Activated CD4-positive, alpha-beta T cell treated with anti-CD3 and anti-CD28 coated beads, Interleukin-2, amount 50 U/mL, for 4 hours (primary cell): ENCODE results near the gene ALPK1.
"Not testable (repeated sequence)": the region's sequence is repeated elsewhere in the genome, so short reads cannot be mapped to it uniquely, and the experiment has no call there.

Source experiments
- DNase-seq, 2 experiments: peaks; one replicate each; pipeline ENCODE4 v3.0.0-alpha.2; 2020

Gene ALPK1

DNA sequence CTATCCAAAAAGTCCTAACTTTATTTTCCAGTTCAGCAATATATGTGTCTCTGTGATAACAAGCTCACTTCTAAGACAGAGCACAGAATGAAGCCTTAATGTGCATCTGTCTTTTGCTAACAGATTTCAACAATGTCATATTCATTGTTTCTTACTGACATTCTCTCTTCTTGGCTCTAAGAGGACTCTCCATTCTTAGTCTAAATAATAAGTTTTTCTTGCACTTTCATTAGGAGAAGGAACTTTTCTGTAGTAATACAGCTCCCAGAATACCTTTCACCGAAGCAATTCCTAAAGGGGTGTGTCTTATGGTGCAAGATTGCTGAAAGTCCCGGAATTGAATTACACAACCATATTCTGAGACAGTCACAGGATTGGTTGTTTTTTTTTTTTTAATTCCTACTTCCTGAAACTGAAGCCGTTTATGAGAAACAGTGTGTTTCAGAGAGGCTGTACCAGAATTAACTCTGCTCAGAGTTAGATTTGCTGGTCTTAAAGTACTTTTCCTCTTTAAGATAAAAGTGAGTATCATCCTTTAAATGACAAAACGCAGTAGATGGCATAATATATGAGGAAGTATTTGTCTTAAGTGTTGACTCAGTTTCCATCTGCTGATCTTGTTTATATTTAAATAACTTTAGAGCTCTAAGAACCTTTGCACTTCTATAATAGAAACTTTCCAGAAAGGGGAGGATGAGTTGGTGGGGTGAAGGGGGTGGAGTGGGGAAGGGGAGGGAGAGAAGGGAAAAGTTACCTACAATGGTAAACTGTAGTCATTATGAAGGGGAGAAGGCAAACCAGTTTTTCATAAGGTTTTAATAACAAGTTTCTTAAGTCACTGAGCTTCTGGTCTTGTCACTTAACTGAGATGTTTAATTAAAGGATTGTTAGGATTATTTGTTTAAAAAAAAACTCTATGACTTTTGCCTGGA lies at the start of gene ALPK1:
ALPK1 (plus strand) TSS at position 421 of the 932 bp plus-strand sequence.
- no peak for DNase-seq

DNA sequence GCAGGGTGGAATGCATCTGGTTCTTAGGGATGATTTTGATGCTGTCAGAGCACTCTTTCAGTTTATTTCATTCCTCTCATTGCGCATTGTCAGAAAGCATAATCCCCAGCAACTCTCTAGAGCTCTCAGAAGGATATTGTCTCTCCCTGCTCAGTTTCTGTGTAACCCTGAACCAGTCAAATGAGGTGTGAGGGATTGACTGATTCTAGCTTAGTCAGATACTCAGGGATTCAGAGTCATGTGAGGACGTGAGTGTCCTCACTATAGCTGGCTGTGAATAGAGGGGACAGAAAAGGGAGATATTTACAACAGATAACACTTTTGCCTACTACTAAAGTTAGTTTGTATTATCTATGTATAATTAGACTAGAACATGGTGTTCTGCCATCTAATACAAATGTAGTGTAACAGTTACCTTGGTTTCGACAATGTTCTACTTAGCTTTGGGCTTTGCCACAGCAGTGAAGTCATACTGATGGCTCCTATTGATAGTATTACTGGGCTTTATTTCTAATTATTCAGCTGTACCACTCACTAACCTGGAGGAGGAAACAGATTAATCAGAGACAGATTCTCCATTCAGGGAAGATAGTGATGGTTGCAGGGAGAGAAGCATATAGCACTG lies 46.0 kb upstream of the ALPK1 start:
- no peak for DNase-seq

DNA sequence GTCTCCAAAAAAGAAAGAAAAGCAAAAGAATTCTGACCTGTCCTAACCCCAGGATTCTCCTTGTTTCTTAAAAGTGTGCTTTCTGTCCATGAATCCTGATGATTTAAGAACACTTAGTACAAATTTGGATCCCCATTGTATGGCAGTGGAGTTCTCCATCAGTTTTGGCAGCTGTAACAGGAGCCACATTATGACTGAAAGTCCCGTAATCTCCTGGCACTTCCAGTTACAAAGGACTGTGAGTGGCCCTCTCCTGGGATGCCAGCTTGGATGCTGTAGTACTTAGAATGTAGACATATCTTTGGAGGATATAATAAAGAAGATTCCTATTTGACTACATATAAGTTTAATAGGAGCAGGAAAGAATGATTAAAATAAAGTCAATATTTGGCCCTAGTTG lies 44.9 kb upstream of the ALPK1 start:
- DNase-seq, result no peak

DNA sequence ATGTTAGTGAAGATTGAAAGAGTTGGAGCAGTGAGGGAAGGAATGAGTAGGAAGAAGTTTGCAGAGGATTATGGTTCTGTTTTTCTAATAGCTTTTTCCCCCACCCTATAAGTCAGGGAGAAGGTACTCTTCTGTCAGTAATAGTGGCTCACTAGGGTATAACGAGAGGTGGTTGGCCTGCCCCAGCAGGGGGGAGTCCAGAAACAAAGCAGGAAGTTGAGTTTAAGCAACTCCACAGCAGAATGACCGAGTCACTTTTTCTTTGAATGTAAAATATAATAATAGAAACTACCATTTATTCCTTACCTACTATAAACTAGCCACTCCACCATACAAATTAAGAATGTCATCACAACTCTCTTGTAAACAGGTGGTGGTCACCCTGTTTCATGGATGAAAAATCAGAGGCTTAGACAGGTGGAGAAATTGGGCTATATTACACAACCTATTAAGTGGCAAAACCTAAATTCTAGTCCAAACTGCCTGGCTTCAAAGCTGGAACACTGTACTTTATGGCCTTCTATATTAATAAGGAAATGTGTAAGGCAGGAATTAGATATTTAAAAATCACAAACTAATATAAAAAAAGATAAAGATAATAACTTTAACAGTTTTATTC lies 43.7 kb upstream of the ALPK1 start:
- no peak for DNase-seq

DNA sequence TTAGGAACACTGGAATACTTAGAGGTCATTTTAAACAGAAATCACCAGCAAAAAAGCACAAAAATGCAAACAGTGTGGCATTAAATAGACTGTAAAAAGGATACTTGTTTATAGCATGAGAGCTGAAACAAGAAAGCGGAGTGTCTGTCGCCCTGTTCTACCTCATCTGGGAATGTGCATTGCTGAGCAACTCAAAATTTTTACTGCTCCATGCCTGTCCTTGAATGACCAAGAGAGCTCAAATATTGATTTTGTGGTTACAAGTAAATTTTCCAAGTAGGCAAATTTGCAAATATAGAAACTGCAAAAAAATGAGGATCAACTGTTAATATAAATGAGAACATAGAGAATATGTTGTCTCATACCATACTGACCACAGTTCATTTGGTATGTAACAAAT lies 40.1 kb upstream of the ALPK1 start:
- no peak for DNase-seq

DNA sequence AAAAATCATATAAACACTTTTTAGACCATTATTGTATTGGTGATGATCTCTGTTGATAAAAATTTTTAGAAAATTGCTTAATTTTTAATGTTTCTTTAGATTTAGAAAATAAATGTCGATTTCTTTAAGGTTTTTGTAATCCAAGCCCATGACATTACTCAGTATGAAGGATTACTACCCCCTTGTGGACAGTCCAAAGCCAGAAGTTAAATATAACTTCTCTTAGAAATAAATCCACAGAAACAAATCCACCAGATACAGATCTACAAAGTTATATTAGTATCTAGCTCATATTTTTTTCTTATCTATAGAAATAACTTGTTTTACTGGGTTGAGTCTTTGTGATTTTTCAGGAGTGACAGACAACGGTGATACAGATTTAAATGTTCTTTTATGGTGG lies 30.3 kb upstream of the ALPK1 start:
- DNase-seq, result no peak

DNA sequence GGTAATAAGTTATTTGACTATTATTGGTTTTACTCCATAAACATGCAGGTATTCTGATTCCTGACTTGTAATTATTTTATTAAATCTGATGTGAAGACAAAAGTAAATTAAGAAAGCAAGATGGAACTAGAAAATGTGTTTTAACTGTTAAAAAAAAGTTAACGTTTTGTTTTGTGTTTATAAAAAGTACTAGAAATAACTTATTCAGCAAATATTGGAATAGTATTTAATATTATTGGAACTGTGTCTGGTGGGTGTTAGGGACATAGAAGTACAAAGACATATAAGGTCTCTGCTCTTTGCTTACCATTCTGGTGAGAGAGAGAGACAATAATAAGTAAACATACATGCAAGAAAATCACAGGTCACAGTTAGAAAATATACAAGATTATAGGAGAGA lies 27.1 kb upstream of the ALPK1 start:
- DNase-seq, result no peak

DNA sequence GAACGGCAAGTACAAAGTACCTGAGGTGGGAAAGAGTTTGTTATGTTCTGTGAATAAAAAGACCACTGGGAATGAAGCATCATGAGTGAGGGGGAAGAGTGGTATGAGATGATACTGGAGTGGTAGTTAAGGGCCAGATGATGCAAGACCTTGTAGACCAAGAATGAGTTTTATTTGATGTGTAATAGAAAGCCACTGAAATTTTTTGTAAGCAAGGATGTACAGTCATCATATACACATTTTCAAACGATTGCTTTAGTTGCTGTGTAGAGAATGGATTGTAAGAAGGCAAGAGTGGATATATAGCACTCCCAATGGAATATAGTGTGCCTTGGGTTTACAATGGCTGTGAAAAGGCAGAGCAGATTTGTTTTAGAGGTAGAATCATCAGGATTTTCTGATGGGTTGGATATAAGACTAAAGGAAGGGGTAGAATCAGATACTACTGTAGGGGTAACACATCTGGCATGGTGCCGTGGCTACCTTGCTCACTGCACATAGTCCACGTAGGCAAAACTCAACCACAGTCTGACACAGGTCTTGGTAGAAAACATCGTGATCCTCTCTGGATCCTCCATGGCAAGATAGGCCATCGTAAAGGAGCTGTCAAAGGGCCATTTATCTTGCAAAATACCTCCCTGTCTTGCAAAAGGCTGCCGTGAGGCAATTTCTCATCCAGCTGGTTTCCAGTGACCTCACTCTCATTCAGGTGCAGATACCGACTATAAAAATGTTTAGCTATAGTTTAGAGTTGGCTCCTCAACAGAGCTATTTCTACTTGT lies 26.3 kb upstream of the ALPK1 start:
- no peak for DNase-seq

DNA sequence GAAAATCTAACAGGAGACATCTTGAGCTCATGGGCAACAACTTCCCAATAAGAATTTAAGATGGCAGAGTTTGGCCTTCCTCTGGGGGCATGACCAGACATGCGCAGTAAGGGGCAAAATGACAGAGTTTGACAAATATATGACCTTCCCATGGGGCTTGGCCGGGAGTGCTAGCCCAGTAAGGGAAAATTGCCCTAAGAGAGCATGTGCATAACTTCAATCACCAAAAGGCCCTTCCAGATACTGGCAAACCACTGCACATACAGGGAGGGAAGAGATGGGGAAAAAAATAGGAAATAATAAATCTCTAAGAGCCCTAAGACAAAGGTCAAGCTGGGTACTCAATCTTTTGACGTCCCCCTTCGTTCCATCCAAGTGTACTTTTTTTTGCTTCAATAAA lies 24.9 kb upstream of the ALPK1 start:
- no peak for DNase-seq

DNA sequence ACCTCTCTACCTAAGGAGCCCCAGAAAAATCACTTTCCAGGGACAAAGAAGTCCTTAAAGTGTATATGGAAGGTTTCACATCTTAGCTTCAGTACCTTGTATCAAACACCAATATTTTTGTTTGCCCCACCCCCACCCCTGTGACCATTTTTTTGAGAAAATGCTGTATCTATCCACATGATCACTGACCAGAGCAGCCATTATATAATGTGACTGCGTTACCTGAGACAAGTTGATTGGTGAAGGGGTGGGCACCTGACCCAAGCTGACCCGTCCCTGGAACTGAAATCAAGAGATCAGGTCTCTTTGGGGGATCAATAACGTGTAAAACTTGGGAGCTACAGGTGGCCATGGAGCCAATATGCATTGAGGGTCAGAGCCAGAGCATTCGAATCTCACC lies 22.2 kb upstream of the ALPK1 start:
- no peak for DNase-seq

DNA sequence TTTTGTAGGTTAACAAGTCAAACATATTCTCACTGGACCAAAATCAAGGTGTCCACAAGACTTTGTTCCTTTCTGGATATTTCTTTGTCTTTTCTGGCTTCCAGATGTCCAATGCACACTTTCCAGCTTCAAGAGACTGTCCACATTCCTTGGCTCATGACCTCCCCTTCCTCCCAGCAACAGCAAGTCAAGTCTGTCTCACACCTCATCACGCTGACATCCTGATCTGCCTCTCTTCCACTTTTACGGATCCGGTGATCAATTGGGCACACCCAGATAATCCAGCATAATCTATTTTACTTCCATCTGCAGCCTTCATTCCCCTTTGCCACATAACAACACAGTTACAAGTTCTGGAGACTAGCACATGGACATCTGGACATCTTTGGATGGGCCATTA lies 21.1 kb upstream of the ALPK1 start:
- DNase-seq, result no peak

DNA sequence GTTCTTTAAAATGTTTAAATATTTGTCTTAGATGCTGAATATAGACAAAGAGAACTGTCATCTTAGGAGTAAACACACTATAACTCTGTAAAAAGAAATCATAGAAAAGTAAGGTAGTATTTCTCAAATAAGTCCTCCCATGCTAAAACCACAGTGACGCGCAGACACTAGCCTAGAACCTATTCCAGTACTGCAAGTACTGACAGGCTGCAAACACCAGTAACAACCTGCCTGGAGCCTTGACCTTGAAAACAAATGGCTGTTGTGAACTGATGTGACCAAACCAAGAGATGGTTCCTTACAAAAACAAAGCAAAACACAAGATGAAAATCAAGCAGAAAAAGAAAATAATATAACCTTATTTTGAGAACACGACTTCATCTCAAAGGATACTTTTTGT lies 19.9 kb upstream of the ALPK1 start:
- no peak for DNase-seq

DNA sequence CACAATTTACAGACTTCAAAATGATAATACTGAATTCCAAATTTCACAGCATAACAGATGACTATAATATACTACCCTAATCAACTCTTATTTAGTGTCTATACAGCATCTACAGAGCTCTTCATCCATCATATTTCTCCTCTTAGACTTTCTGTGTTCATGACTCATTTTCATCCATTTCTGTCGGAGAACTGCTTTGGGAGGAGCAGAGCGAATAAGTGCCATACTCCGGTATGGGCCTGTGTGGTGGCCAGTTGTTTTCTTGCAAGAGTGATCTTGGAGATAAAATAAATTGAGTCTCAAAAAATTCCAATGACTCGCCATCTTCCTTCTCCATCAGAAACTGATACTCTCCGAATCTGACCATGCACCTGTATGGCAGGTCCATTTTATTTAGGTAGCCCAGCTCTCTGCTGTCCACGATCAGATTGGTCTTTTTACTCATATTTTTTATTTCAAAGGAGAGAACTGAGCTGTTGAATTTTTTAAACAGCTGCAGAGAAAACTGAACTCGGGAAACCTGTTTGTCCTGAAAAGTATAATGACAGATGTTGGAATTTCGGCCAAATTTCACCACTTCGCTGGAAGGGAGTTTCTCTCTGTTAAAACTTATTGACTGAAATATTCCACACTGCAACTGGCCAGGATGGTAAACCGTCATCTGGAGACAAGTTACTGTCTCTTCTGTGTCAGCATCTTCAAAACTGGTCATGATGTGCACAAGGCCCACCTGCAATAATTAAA lies 19.3 kb upstream of the ALPK1 start:
- DNase-seq, result no peak

DNA sequence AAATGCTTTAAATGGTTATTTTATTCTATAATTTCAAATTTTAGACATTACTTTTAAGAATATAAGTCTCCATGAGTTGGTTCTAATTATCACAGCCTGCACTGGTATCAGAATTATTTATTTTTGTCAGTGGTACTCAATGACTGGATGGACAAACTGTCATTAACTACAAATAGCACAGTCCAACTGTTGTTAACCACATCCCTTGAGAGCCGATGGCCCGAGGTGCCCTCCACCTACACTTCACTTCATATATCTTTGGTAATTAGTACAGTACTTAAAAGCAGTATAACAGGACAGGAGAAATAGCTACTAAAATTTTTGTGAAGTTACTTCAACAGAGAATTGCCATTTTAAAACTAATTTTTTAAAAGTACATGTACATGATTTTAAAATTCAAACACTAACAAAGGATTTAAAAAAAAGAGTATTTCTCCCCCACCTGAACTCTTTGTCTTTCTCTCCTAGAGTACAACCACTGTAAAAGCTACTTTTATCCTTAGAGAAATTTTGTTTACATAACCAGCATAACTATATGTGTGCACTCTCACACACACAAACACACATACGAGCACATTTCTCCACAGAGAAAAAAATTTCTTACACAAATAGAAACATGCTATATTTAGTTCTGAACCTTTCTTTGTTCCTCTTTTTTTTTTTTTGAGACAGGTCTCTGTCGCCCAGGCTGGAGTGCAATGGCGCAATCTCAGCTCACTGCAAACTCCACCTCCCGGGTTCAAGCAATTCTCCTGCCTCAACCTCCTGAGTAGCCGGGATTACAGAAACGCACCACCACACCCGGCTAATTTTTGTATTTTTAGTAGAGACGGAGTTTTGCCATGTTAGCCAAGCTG lies 17.9 kb upstream of the ALPK1 start:
- DNase-seq, result no peak

DNA sequence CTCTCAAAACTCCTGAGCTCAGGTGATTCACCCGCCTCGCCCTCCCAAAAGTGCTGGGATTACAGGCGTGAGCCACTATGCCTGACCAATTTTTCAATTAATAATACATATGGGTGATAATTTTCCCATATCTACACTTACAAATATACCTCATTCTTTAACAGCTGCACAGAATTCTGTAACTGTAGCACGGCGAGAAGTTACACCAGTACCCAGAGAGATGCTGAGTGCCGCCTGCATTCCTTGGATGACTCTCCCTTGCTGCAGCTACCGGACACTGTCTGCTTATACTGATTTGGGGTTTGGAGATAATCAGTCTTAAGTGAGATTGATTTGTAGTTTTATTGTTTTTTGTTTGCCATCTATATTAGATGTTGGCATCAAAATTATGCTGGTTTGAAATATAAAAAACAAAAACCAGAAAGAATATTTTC lies 17.3 kb upstream of the ALPK1 start:
- no peak for DNase-seq

DNA sequence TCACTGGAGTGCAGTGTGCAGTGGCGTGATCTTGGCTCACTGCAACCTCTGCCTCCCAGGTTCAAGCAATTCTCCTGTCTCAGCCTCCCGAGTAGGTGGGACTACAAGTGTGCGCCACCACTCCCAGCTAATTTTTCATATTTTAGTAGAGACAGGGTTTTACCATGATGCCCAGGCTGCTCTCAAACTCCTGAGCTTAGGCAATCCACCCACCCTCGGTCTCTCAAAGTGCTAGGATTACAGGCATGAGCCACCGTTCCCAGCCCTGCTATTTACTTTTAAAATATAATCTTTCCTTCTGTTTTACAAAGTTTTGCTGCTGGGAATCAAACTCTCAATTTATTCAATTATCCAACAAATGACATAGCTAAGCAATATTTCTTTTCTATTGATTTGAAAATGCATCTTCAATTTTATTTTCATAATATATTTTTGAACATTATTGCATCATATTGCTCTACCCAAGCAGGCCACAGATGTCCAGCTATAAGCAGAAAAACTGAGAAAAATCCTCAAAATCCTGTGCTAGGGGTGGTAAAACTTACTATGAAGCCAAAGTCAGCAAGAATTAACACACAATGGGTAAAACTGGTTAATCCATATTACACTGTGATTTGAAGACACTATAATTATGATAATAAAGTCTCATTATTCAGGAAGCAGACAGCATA lies 16.6 kb upstream of the ALPK1 start:
- no peak for DNase-seq

DNA sequence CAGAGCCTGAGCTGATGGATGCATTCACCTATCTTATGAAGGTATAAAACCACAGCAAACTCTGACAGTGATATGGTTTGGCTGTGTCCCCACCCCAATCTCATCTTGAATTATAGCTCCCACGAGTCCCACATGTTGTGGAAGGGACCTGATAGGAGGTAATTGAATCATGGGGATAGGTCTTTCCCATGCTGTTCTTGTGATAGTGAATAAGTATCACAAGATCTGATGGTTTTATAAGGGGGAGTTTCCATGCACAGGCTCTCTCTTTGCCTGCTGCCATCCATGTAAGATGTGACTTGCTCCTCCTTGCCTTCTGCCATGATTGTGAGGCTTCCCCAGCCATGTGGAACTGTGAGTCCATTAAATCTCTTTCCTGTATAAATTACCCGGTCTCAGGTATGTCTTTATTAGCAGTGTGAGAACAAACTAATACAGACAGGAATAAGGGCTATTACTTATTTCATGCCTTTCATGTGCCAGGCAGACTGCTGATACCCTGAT lies 15.2 kb upstream of the ALPK1 start:
- not testable (repeated sequence) for DNase-seq

DNA sequence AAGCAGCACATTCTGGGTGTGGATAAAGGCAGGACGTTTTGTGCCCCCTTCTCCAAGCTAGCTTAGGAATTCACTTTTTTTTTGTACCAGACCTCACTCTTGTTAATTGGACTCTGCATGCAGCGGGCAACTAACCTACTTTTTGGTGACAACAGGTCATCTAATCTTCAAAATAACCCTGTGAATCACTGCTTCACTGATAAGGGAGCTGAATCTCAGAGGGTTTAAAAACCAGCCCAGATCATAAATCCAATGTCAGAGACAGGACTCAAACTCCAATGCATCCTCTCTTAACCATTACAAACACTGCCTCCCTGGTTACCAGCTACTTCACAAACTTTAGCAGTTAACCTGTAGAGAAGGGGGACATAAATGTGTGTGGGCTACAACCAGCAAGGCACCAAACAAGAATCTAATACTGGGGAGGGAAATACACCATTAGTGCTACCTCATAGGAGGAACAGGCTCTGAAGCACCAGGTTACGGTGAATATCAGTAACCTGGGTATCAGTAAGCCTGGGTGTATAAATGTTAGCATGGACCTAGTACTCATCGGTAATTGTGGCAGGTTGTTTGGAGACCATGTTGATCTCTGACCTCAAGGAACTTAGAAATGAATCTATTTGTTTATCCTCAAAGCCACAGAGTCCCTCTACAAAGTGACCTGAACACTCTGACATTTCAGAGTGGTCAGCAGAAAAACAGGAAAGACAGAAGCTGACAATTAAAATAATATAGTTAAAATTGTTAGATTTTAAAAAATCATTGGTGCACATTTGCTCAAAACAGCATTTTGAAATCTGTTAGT lies 14.1 kb upstream of the ALPK1 start:
- DNase-seq, result no peak

DNA sequence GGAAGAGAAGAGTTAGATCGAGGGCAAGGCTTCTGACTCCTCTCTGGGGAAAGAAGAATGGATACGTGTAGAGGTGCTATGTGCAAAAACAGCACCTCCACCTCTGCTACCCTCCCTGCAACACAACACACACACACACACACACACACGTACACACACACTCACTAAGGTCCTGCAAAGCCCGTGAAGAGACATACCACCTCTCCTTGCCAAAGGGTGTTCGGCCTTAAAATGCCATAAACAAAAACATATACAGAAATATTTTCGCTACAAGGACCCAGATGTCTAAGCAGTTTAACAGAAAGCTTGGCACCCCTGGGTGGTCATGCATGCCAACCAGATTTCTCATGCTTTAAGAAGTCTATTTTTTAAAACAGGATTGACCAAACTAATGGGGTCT lies 13.0 kb upstream of the ALPK1 start:
- no peak for DNase-seq
